HG03571 (cell line): ENCODE measurements around the gene KLHL2.
"Not testable (repeated sequence)": the region's sequence is repeated elsewhere in the genome, so short reads cannot be mapped to it uniquely, and the experiment has no call there.

ENCODE experiments used
- ATAC-seq: cut with Tn5 transposase; IDR thresholded peaks from one replicate; pipeline ENCODE4 v1.9.1; 2021; ENCODE audit not compliant: unreplicated experiment

The KLHL2 gene

DNA sequence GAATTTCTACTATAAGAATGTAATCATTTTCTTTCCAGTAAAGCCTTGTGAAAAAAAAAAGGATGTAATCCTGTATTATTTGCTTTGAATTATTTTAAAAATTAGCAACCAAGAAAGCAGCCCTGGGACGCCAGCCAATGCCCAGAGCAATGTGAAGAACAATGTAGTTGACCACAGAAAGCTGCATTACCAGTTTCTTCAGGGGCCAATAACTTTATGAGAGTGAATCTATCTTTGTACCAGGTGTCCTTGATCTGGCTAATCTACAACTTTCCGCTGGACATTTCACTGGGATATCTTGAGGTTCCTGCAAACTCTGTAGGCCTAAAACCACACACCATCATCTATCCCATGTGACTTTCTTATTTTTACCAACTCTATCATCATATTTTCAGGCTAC is 7.6 kb upstream of the KLHL2 start:
- no peak for ATAC-seq

GRCh38 chr4:165201806-165202205 is 5.6 kb upstream of the KLHL2 start:
- no peak for ATAC-seq

DNA sequence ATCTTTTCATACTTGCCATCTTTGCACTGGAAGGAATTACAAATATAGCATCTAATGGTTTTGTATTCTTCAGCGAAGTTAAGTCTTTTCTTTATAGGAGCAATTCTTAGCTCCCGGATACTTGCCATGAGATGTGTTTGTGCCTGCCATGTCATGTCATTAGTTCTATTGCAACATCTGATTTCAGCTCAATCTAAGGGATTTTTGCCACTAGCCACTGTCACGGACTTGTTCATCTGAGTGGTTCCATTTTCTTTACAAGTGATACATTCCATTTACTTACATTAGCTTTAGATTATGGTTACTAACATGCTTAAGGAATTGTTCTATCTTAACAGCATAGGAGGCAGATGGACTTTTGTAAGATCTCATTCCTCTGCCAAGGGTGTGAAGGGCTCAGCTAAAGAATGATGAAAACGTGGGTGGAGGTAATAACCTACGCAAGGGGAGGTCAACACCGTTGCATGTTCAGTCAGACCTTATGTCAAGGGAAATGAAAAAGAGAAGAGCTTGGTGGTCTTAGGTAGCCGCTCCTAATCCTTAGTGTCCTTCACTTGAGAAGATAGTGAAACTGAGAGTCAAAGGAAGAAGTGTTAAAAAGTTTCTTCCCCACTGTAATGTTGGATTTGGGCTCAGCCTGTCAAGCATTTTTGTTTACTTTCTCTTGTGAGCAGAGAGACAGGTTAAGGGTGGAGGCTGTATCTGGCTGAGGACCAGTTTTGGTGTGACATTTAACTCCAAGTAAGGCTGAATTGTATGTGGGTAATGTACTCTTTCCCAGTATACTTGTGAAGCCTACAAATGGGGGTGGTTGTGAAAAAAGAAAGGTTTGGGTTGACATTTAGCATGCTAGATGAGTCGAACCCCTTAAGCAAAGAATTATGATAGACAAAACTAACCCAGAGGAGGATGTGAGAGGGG is 3.6 kb upstream of the KLHL2 start:
- no peak for ATAC-seq

DNA sequence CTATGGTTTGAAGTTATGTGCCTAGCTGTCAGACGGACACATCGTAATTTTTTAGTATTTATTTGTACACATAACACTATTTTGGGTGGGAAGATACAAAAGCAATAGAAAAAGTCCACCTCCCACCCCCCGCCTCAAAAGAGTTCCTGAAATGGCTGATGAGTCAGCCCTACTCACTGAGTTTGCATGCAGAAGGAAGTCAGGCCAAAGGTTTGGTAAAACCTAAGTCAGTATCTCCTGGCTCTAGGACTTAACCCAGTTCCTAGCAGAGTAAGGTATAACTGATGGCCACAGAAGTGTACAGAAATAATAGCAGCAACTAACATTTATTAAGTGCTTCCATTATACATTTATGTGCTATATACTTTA is 2.9 kb upstream of the KLHL2 start:
- no peak for ATAC-seq

- peak; percentile 24 for ATAC-seq
Measured at GRCh38 chr4:165207016-165207430, 338 bp upstream of the KLHL2 start.

- ATAC-seq, result no peak
Measured at GRCh38 chr4:165208221-165208652, 876 bp downstream of the KLHL2 start.

GRCh38 chr4:165208741-165209388 is 1.5 kb downstream of the KLHL2 start:
- ATAC-seq, result no peak

DNA sequence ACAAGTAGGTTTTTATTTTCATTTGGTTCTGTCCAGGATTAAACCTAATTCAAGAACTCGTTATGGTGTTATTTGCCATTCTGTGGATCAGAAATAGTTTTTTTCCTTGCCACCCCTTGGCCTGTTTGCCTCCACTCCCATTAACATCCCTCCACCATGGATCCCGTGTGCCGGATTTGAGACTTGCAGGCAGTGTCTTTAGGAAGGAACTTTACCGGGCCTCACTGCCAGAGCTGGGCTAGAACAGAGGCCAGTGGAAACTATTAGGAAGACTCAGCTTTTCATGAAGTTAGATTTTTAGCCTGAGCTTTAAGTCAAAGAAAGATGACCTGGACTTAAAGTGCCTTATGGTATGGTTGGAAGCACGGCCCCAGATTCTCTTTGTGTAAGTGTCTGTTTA is 2.4 kb downstream of the KLHL2 start:
- no peak for ATAC-seq

- ATAC-seq, result no peak
Measured at GRCh38 chr4:165210566-165210965, 3.2 kb downstream of the KLHL2 start.

DNA sequence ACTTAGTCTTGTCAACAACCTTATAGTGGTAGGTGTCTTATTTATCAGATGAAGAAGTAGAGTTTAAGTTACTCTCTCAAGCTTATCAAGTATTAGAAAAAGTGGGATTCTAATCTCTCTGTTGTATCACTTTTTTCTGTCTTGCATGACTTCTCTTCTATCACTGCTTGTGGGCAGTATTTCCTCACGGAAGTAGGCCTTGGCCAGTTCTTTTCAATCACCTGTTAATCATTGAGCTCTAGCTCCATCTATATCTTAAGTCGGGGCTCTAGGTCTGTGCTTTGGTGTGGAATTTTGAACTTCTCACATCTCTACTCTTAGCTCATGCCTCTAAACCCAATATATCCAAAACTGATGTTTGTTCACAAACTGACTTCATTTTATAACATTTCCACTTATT is 5.3 kb downstream of the KLHL2 start:
- not testable (repeated sequence) for ATAC-seq

- not testable (repeated sequence) for ATAC-seq
Measured at GRCh38 chr4:165213404-165213803, 6.0 kb downstream of the KLHL2 start.

DNA sequence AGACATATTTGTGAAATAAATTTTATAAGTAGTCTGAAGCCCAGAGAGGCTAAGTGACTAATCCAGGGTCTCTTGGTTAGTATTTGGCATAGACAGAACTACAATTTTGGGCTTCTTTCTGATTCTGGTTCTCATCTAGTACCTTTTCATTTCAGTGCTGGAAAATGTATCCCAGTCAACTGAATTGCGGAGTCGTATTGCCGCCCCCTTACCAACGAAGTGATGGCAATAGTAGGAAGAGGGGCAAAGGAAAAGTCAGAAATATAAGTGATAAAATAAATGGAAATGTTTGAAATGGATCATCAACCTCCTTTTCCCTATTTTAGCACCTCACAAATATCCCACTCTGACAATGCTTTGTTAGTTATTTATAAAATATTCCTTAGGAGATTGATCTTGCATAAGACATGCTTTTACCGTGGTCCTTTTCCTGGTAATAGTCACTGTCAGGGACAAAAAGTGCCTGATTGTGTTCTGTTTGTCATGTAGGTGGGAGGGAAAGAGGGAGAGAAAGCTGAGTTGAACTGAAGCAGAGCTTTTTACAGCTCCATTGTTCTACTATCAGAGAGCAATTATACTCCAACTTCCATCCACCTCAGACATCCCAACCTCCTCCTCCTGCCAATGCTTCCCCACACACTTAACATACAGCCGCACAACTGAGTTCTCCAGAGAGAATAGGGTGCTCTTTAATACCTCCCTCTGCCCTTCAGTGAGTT is 6.8 kb downstream of the KLHL2 start:
- not testable (repeated sequence) for ATAC-seq

DNA sequence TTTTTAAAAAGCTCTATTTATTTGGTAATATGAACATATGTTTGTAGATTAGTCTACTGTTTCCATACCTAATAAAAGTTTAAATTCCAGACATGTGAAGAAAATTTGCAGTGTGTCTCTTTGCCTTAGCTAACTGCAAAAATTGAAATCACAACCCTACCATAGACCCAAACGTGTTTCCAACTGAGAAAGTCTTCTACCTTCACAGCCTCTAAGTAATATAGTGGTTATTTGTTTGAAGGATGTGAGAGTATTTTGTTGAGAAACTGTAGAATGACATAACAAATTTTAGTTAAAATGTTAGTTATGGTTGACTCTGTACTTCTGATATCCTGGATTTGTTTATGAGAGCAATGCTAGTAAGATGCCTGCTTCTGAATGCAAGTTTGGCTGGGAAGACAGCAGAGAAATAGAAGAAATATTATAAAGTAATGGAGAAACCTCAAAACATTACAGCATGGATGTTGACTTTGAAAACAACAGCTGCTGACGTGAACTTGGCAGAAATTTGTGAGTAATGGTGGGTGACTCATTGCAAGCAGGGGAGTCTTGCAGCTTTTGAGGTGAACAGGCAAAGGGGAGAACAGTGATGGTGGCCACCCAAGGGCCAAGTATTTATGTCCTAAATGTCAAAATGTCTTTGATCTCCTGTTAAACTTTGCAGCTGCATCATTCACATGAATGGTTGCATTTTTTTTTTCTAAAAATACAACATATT is 7.8 kb downstream of the KLHL2 start:
- ATAC-seq, result peak; percentile 45

GRCh38 chr4:165215761-165216487 is 8.6 kb downstream of the KLHL2 start:
- peak; percentile 55 for ATAC-seq

DNA sequence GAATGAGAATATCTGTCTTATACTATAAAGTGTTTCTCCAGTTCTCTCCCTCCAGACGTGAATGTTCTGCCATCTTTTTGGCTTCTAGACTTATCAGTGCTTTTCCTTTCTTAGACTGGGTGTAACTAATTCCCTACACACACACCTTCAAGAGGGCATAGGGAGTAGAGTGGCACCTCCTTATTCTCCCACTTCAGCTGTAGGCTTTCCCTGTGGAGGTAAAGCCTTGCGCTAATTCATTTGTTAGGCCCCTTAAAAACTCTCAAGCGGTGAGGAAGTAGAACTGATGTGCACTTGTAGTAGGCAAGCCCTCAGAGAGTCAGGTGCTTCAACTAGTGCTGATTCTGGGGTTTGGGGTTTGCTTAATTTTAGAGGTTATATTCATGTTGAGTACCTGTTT is 10.0 kb downstream of the KLHL2 start:
- no peak for ATAC-seq

- not testable (repeated sequence) for ATAC-seq
Measured at GRCh38 chr4:165221306-165221705, 13.9 kb downstream of the KLHL2 start.

- not testable (repeated sequence) for ATAC-seq
Measured at GRCh38 chr4:165221993-165222650, 14.8 kb downstream of the KLHL2 start.

DNA sequence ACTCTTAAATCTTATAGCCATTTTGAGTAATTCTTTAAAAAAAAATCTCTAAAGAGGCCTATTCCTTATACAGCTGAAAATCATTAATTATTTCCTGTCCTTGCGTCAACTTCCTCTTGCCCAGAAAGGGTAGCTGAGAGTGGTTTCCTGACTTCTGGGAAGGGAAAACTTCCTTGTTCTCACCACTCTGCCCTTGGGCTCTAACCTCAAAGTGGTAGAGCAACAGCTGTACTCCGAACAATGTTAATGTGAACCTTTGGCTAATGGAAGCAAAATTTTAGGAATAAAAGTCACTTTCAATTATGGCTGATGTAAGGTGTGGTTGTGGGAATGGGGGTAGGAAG is 15.3 kb downstream of the KLHL2 start:
- ATAC-seq, result no peak

GRCh38 chr4:165227401-165227800 is 20.0 kb downstream of the KLHL2 start:
- not testable (repeated sequence) for ATAC-seq
